HG03025 (cell line): ENCODE results near the gene PRR15.
A peak's percentile ranks its signal among the peaks of the same experiment; 100 is the strongest.

Source experiments
- ATAC-seq: cut with Tn5 transposase; IDR thresholded peaks from one replicate; pipeline ENCODE4 v1.9.1; 2021; ENCODE audit warnings: mild to moderate bottlenecking, moderate library complexity; ENCODE audit not compliant: unreplicated experiment, low FRiP score

The PRR15 gene

DNA sequence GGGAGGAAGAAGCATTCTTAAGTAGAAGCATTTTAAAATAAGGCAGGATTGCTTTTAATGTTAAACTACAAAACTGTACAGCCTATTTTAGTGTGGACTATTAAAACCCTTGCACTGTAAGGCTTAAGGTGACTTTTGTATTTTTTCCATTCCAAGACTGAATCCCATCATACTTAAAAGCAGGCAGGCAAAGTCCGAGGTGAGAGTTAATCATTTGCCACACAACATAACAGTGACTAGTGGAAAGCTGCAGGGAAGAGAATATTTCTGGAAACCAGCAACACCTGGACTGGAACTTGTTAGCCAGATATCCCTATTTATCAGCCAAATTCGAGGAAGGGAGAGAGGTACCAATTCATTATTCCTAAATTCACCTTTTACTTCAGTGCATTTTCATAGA lies 3.5 kb downstream of the PRR15 start:
- no peak for ATAC-seq

DNA sequence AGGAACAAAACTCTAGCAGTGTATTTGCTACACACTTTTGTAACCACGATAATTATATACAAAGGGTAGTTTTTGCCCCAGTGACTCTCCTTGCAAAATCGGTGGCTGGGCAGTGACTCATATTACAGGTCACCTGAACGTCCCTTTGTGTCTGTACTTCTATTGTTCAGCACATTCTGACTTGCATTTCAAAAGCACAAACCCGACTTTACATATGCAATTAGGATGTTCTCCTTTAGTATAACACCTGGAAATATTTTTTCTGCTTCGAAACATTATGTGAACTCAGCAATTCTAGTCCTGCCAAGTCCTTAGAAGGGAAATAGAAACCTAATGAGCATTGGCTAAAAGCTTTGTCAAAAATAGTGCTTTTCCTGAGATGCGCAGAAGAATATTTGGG lies 6.0 kb downstream of the PRR15 start:
- ATAC-seq = no peak

DNA sequence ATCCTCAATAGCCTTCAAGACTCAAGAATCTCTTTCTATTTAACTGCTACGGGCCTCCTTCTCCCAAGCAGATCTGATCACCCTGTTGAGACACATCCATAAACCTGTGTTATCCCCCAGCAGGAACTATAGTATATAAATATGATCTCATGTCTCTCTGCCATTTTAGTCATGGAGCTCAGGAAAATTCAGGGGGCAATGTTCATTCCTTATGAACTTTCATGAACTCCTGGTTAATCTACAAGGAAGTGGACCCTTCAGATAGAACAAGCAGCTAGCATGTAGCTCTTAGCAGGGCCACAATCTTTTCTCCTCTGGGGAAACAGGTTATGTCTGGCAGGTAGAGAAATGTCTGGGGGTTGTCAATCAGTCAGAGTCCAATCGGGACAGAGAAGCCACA lies 8.9 kb downstream of the PRR15 start:
- ATAC-seq = no peak

DNA sequence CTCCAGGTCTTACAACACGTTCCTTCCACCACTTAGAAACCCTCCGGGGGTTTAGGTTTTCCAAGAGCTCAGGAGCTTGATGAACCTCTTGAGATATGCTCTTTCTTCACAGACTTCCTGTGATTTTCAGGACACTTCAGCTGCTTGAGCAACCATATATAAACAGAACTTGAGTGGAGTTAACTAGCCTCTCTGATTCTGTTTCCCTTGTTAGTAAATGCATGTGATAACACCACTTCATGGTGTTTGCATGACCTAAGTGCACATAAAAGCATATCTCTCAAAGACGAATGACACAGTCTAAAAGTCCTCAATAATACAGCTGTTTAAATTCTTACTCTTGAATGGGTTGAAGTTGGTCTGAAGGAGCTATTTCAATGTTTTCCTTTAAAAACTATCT lies 9.9 kb downstream of the PRR15 start:
- no peak for ATAC-seq

DNA sequence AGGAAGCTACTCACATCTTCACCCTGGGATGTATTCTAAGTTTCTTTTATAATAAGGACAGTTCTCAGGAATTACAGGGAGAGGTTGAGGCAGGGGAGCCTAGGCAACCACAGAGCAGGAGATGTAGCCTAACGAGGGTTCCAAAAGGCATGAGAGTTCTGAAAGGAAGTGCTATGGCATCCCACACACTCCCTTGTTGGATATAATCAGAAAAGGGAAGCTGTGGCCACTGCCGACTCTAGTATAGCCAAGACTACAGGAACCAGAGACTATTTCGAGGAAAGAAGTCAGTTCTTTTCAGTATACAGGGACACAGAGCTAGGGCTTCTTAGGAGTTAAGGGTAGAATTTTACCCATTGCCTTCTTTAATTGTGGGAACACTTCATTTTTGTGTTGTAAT lies 11.0 kb downstream of the PRR15 start:
- no peak for ATAC-seq

DNA sequence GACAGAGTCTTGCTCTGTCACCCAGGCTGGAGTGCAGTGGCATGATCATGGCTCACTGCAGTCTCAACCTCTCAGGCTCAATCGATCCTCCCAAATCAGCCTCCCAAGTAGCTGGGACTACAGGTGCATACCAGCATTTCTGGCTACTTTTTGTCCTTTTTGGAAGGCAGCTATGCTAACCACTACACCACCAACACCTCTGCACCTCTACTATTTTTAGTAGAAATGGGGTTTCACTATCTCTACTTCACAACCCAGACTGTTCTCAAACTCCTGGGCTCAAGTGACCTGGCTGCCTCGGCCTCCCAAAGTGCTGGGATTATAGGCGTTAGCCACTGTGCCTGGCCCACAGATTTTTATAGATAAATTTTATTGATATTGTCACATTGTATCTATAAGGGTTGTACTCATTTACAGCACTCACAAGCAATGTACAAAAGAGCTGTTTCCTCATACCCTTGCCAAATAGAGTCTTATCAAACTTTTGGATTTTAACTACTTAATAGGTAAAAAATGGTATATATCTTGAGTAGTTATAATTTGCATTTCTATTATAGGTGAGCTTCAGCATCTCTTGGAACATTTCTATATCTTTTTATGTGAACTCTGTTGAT lies 23.7 kb downstream of the PRR15 start:
- peak; percentile 55 for ATAC-seq

DNA sequence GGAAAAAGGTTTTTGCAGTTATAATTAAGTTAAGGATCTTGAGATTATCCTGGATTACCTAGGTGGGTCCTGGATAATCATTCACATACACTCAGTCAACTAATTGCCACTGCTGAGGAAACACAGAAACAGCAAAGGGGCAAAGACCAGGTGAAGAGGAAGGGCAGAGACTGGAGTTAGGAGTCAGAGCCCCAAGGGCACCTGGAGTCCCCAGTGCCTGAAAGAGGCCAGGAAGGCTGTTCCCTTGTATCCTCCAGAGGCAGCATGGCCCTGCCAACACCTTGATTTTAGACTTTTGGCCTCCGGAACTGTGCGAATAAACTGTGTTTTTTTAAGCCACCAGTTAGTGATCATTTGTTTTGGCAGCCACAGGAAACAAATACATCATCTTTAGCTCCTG lies 24.6 kb downstream of the PRR15 start:
- ATAC-seq = no peak

DNA sequence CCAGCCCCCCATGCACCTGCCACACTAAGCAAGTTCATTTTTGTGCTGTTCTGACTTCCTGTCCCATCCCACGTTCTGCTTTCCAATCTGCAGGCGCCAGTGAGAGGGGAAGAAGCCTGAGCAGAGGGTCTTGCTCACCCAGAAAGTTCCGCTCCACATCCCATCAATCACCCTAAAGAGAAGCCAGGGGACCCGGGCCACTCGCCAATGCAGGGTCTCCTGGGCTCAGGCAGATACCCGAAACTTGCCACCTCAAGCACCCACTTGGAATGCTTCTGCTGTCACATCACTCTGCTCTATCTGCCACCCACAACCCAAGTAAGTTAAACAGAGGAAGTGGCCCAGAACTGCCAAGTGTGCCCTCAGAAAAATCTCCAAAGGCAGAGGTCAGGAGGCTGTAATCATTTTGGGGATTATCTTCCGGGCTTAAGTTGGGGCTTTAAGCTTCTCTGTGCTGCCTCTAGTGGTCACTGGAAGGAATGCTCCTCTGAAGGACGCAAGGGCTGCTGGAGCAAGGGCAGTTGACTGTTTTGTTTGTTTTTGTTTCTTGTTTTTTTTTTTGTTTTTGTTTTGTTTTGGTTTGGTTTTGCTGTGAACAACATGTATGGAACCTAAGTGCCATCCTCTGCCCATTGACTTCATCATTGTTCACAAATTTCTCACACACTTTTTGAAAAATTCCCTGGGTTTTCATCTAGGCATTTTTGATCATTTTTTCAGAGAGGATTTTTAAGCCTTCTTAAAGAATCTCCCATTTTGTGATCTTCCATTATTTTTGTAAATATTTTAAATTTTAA lies 25.5 kb downstream of the PRR15 start:
- ATAC-seq = peak; percentile 78

DNA sequence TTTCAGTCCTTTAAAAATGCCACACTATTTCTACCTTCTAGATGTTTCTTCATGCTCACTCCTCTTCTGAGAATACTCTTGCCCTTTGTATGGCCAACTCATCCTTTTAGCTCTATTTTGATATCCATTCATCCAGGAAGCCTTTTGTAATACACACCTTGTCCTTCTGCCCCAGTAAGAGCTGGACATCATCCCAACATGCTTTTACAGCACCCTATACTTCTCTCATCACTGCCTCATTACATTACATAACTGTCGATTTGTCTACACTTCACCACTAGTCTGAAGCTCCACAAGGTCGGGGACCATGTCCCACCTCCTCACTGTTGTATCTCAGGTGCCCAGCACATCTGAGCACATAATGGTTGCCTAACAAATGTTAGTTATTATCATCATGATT lies 29.2 kb downstream of the PRR15 start:
- no peak for ATAC-seq

DNA sequence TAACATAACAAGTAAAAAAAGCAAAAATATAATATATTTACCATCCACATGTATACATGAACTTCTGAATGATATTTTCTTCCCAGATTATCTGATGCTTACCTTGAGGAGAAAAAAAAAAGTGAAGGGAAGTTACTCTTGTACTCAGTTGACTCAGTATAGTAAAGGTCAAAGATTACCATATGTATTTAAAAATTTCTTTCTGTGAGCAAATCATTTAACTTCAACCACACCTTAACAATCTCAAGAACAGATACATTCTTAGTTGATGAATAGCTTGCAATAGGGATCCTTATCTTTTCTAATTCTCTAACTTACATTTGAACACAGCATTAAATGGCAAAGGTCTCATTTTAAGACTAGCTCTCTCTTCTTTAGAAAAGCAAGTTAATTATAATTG lies 29.8 kb downstream of the PRR15 start:
- no peak for ATAC-seq

DNA sequence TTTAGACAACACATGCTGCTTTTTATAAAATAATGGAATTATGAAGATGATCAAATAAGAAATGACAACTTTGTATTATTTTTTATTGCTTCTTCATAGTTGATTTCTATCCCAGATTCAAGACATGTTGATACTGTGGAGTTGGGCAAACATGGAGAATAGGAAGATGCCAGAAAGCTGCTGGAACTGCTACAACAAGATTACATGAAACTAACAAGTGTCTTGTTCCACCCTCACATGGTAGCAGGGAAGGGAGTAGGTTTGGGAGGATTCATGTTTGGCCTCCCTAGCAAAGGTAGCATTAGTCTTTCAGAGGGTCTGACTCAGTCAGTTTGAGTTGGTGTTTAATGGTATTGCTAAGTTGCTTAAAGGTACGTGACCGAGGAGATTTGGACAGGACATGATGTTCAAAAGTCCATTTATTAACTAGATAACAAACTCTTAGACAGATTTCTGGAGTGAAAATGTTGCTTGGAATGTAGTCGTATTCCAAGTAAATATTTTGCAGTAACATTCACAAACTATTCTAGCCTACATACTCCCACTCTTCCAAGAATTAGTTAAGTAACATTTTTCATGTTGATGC lies 33.1 kb downstream of the PRR15 start:
- no peak for ATAC-seq

DNA sequence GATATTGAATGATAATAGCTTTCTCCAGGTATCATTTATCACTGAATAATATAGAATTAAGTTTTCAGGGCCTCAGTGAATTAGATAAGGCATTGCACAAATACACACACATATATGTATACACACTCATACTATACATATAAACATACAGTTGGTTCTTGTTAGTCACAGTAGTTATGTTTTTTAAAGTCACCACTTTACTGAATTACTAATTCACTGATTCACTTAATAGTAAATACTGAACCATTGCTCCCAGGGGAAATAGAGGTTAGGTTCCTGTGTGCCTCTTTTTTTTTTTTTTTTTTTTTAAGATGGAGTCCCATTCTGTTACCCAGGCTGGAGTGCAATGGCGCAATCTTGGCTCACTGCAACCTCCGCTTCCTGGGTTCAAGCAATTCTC lies 33.6 kb downstream of the PRR15 start:
- no peak for ATAC-seq

DNA sequence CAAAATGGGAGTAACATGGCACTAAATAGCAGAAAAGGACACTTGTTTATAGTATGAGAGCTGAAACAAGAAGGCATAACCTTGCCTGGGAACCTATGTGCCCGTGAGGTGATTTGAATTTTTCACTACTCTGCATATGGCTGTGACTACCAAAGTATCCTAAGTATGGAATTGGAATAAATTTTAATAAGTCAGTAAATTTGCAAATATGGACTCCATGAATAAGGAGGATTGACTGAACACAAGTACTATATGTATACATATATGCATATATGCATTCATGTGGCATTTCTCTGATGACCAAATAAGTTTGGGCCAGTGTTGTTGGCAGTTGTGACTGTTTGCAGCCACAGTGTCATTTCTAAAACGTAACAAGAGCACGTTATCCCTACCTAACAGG lies 34.5 kb downstream of the PRR15 start:
- no peak for ATAC-seq

DNA sequence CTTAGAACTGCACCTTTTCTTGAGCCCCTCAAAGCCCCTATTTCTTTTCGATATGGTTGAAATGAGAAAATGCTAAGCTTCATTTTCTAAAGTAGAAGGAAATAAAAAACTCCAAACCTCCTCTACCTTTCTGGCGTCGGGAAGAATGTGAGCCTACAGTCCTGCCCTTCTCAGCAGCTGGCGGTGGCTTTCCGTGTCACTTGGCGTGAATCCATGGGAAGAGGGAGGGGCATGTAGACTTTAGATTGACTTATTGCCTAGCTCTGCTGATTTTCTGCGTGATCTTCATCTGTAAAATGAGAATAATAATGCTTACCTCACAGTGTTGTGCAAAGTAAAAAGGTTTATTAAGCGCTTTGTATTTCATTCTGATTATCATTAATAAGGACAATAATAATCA lies 35.0 kb downstream of the PRR15 start:
- no peak for ATAC-seq

DNA sequence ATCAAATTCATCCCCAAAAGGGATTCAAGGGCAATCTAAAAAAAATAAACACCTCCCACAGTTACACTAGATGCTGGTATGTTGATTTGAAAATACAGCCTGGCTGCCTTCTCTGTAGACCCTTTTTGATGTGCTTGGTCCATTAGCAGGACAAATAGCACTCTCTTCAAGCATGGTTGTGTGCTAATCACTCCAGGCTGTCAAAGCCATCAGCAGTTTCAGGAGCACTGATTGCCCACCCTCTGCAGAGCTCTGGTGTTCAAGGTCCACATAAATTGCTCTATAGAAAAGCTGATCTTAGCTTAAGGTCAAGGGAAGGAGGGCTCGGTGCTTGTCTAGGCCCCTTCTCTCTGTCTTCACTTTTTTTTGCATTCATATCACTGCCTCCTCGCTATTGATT lies 35.4 kb downstream of the PRR15 start:
- ATAC-seq = no peak

DNA sequence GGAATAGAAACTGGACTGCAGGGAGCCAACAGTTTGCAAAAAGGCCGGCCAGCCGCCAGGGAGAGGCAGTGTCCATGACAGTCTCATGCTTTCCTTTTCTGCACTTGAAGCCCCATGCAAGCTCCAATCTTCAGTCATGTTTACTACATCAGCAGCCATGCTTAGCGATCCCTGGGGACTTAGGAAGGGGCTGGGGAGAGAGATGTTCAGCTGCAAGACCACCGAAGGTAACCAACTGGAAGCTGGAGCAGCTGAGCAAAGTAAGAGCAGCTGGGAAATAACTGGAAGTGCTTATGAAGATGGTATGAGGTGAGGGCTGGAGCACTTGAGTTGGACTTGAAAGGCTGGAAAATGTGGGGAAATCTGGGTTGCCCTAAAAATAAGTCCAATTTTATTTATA lies 37.0 kb downstream of the PRR15 start:
- no peak for ATAC-seq

DNA sequence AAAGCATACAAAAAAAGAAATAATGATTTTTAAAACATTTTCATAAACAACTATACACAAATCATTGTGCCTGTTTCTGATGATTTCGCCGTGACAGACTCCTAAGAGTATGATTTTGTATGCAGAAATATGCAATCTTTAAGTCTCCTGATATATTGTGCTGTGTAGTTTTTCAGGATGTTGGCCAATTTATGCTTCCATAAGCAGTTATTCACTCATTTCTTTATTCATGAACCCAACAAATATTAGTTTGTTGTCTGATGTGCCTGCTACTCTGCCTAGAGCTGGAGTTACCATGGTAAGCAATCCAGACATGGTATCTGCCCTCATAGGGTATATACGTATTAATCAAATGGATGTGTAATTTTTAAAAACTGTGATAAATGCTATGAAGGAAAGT lies 40.4 kb downstream of the PRR15 start:
- no peak for ATAC-seq

DNA sequence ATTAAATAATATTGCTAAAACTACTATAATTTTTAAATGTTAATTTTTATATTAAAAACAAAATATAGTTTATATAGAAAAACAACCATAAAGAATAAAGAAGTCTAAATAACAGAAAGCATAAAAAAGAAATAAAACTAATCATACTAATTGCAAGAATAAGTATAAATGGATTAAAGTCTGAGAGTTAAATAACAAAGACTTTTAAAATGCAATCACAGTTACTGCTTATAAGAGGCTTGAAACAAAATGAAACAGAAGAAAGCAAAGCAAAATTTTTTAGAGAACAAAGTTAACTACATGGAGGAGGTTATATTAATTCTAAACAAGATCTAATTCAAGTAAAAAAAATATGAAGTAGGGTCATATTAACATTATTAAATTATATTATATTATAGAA lies 41.1 kb downstream of the PRR15 start:
- ATAC-seq = no peak

DNA sequence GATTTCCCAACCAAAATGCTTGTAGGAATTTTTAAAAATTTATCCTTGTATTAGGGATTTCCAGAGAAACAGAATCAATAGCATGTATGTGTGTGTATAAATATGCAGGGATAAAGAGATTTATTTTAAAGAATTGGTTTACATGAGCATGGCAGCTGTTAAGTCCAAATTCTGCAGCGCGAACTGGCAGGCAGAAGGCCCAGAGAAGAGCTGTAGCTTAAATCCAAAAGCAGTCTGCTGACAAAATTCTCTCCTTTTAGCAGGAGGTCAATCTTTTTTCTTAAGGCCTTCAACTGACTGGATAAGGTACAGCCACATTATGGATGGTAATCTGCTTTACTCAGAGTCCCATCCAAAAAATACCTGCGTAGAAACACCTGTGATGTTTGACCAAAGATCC lies 42.0 kb downstream of the PRR15 start:
- ATAC-seq = no peak

DNA sequence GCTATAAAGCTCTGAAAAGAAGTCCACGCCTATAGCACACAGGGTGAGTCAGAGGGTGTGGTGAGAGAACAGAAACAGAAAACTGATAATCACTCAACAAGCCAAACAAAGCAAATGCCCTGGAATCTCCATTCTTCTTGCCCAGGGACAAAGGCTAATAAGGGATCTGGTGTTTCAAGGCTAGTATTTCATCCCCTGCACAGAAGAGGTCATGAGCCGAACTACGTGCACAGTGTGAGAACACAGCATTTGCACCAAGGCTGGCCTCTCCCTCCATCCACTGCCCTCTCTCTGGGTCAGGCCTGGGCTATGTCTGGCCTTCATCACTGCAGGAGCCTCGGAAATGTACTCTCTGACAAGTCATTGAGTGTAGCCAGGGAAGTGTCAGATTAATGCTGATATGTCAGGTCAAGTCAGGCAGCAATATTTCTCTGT lies 42.7 kb downstream of the PRR15 start:
- no peak for ATAC-seq

DNA sequence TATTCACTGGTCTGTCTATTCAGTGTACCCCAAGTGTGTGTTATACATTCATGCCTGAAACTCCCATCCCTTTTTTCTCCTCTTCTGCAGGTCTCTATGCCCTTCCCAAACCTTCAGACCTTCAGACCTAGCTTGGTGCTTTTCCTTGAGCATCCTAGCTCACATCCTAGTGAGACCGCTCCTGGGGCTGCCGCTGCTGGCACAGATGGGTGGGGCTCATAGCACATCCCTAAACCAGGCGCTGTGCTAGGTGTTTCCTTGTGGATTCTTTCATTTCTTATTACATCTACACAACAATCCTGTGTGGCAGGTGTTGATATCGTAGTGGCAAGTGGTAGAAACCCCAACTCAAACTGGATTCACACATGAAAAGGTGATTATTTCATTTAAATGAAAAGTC lies 43.2 kb downstream of the PRR15 start:
- no peak for ATAC-seq

DNA sequence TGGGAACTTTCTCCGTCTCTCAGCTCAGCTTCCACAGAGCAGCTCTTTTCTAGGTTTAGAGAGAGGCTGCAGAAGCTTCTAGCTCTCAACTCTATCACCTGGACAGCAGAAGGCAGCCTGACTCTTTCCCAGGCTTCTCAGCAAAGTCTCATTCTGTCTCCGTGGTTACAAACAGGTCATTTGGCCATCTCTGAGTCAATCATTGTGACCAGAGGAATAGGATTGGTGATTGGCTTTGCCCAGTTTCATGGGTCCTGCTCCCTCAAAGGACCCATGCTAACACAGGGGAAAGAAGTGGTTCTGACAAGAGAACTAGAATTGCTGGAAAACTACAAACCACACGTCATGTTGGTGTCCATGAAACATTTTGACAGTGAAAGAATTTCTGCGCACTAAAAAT lies 43.6 kb downstream of the PRR15 start:
- no peak for ATAC-seq
